T47D (cell line): ENCODE data around the gene GPR15.

Experiments used
- DNase-seq, 2 experiments: peaks; one replicate each; pipeline versions ENCODE4 v3.0.0 to v3.0.0-alpha.2; 2011 to 2012; ENCODE audit warnings: low read depth in 1 of 2, low spot score in 1 of 2
- JUND ChIP-seq: IDR thresholded peaks from 2 replicates; pipeline ENCODE4 v1.6.1; 2012; ENCODE audit warnings: low read depth
- in situ Hi-C: cut with HindIII; loops from 2 replicates; pipeline ENCODE4 v1.10.0; 2016; ENCODE audit warnings: low sequenced_read_pairs, low pct_unique_long_range_greater_than_20kb

GPR15 gene

DNA sequence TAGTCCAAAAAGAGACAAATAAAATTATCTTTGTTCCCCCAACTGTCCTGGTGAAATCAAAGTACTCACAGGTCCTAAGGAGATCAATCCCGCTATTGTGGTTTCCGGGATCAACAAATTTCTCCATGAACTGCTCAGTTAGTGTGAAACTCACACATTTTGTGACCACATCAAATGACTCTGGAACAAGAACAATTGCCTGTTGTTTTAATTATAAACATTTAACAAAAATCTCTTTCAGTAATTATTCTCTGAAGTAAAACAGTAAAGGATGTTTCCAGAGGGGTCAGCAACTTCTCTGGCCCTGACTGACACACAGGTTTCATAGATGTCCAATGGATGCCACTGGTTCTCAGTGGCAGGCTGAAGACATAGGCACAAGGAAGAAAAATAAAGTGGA is 13.0 kb upstream of the GPR15 start:
- TF ChIP-seq JUND: no peak
- no peak for DNase-seq
- in situ Hi-C loops: no loop called here

DNA sequence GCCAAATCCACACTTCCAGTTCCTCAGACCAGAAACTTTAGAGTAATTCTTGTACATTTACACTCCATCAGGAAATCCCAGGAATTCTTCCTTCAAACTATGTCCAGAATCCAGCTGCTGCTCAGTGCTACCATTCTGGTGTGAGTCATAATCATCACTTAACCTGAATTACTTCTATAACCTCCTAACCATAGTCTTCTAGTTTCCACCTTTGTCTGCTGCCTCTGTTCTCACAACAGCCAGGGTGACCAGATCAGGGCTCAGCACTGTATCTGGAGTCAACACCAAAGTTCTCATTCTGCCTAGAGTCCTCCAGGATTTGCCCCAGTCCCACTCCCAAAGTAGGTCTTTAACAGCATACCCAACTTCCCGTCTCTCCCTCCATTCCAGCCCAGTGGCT is 12.4 kb upstream of the GPR15 start:
- in situ Hi-C loops: no loop called here
- no peak for TF ChIP-seq JUND
- no peak for DNase-seq

- in situ Hi-C loops: no loop called here
- DNase-seq: peak; percentile 32 to 67
Measured at GRCh38 chr3:98521897-98522543, 9.8 kb upstream of the GPR15 start.

DNA sequence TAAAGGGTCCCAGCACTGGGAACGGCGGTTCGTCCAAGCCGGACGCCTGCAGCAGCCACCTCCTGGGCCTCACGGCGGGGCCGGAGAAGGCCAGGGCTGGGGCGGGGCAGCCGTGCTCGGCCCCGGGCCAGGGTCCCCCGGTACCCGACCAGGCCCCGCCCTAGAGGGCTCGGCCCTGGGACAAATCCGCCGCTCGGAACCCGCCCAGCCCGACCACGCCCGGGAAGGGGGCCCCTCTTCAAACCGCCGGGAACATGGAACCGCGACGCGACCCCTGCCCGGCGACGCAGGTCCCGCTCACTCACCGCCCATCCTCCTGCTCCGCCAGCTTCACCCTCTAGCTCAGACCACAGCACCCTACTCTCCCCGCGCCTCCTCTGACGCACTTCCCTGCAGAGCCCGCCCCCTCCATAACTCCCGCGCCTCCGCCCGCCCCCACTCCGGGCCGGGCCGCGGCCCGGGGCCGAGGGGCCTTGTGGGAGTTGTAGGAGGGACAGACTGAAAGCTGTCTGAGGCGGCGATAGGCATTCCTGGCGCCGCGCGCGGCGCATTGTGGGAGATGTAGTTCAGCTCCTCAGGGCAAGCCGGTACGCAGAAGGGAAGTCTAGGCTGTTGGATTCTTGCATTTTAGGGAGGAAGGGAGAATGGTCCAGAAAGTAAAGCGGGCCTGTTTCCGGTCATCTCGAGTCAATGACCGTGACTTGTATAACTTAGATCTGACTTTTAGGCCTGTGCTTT is 9.1 kb upstream of the GPR15 start, which contains the start of gene CLDND1:
CLDND1 (minus strand) TSS at position 359 of the 738 bp plus-strand sequence. CDS start 1,478 bp downstream, outside the sequence.
- TF ChIP-seq JUND: no peak
- DNase-seq: peak; percentile 92 to 97
- in situ Hi-C loops: no loop called here

More at GRCh38 chr3:98521897-98522543, 9.8 kb upstream of the GPR15 start:
- TF ChIP-seq JUND: no peak

- in situ Hi-C loops: no loop called here
- DNase-seq: no peak
- no peak for TF ChIP-seq JUND
Measured at GRCh38 chr3:98525494-98525893, 6.3 kb upstream of the GPR15 start.

DNA sequence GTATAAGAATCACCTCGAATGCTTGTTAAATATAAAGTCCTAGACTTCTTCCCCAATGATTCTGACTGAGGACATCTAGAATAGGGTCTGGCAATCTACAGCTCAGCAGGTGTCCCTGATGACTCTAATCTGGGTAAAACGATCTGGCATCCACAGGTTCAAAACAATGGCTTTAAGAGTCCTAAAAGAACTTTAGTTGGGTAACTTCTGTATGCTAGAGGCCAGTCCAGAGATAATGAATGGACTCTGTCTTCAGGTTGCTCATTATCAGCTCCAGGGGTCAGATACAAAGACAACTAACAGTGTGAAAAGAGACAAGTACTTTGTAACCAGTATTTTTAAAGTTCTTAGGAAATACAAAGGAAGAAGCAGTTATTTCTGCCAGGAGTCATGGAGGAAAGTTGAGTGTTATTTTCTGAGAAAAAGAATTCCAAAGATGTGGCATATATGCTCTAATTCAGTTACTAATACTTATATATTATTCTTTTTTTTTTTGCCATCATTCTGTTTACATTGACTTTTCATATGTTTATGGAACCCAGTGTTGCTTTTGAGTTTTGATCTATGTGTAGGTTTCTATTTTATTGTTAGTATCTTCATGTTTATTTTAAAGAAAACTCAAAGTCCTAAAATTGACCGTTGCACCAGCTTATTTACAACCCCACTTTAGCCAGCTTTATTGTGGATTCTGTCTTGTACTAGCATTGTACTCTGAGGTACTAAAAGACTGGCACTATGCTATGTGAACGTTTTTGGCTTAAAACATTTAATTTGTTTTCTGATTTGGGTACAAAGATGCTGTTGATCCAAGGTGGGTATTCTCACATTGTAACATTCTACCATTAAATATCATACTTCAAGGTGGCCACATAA is 3.1 kb upstream of the GPR15 start:
- DNase-seq: no peak
- in situ Hi-C loops: no loop called here
- no peak for TF ChIP-seq JUND

- TF ChIP-seq JUND: no peak
- in situ Hi-C loops: no loop called here
- DNase-seq: no peak
Measured at GRCh38 chr3:98529856-98530459, 1.8 kb upstream of the GPR15 start.

DNA sequence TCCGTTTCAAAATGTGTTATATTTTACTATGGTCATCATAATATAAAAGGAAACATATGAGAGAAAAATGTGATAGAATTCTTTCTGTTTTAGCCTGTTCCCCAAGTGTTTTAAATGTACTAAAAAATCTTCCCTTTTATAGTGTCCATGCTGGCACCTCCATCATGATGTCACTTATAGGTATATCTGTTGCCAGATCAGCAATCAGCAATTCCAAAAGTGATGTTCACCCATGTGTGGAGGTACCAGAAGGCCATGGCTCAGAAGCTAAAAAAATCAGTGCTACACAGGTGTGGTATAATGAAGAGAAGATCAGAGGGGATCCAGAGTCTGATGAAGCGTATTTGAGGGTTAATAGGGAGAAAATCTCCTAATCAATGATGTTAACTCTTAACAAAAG is 1.1 kb upstream of the GPR15 start:
- DNase-seq: no peak
- TF ChIP-seq JUND: no peak
- in situ Hi-C loops: no loop called here

DNA sequence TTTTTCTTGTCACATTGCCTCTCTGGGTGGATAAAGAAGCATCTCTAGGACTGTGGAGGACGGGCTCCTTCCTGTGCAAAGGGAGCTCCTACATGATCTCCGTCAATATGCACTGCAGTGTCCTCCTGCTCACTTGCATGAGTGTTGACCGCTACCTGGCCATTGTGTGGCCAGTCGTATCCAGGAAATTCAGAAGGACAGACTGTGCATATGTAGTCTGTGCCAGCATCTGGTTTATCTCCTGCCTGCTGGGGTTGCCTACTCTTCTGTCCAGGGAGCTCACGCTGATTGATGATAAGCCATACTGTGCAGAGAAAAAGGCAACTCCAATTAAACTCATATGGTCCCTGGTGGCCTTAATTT is 478 bp downstream of the GPR15 start:
- in situ Hi-C loops: no loop called here
- no peak for DNase-seq
- no peak for TF ChIP-seq JUND

GRCh38 chr3:98532709-98533571 is 1.2 kb downstream of the GPR15 start:
- in situ Hi-C loops: no loop called here
- no peak for TF ChIP-seq JUND
- no peak for DNase-seq

GRCh38 chr3:98534168-98534567 is 2.4 kb downstream of the GPR15 start:
- in situ Hi-C loops: no loop called here
- TF ChIP-seq JUND: no peak
- DNase-seq: no peak

DNA sequence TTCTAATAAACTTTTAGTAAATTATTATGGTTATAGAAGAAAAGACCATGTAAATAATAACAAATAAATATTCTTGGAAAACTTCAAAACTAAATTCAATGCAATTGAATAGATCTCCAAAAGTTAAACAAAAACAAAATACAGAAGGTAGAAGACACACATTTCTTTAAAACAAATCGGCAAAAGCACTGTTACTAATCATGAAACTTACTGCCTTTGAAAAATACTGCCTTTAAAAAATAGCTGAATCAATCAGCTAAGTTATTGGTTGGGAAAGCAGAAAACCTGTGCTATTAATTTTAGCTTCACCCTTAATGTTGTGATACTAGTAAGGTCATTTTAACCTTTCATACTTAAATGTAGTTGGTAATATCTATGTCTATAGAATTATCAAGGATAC is 3.0 kb downstream of the GPR15 start:
- no peak for TF ChIP-seq JUND
- in situ Hi-C loops: no loop called here
- DNase-seq: no peak
